ENCODE measurements around the gene MYO1H.

The MYO1H gene

DNA sequence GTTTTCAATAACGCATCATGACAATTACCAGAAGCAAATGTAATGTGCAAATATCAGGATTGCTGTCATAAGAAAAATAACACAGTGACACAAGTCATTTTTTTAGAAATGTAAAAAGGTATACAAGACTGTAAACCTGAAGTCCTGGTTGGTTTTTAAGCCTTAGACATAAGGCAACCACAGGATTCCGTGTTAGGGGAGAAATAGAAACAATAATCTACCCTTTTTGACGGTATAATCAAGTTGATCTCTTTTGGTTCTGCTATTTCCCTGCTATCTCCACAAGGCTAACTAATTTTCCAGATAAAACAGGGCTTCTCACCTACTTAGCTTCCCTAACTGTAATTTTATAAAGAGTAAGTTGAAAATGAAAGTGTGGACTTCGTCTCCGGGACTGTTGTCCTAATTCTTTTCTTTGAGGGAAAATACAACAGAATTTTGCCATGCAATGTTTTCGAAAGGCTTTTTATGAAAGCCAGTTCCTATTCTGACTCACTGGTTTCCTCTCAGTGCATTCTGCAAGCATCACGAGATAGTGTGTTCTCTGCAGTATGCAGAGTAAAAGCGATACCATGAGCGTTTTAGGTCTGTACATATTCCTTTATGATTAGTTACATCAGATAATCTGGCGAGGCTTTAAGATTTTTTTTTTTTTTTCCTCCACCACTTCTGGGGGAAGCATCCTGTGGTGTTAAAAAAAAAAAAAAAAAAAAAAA is 10.6 kb downstream of the MYO1H start:
- no peak for TF ChIP-seq GABPA (IDR thresholded peaks at IDR 0.05; ENCODE audit: low read depth)
- TF ChIP-seq, protein P1, sequence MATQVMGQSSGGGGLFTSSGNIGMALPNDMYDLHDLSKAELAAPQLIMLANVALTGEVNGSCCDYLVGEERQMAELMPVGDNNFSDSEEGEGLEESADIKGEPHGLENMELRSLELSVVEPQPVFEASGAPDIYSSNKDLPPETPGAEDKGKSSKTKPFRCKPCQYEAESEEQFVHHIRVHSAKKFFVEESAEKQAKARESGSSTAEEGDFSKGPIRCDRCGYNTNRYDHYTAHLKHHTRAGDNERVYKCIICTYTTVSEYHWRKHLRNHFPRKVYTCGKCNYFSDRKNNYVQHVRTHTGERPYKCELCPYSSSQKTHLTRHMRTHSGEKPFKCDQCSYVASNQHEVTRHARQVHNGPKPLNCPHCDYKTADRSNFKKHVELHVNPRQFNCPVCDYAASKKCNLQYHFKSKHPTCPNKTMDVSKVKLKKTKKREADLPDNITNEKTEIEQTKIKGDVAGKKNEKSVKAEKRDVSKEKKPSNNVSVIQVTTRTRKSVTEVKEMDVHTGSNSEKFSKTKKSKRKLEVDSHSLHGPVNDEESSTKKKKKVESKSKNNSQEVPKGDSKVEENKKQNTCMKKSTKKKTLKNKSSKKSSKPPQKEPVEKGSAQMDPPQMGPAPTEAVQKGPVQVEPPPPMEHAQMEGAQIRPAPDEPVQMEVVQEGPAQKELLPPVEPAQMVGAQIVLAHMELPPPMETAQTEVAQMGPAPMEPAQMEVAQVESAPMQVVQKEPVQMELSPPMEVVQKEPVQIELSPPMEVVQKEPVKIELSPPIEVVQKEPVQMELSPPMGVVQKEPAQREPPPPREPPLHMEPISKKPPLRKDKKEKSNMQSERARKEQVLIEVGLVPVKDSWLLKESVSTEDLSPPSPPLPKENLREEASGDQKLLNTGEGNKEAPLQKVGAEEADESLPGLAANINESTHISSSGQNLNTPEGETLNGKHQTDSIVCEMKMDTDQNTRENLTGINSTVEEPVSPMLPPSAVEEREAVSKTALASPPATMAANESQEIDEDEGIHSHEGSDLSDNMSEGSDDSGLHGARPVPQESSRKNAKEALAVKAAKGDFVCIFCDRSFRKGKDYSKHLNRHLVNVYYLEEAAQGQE (IDR thresholded peaks at IDR 0.05; ENCODE audit: insufficient replicate concordance, low read depth), result no peak
- no peak for TF ChIP-seq POLR2AphosphoS5 (IDR thresholded peaks at IDR 0.05; ENCODE audit: low read depth)
- TF ChIP-seq, protein P2, sequence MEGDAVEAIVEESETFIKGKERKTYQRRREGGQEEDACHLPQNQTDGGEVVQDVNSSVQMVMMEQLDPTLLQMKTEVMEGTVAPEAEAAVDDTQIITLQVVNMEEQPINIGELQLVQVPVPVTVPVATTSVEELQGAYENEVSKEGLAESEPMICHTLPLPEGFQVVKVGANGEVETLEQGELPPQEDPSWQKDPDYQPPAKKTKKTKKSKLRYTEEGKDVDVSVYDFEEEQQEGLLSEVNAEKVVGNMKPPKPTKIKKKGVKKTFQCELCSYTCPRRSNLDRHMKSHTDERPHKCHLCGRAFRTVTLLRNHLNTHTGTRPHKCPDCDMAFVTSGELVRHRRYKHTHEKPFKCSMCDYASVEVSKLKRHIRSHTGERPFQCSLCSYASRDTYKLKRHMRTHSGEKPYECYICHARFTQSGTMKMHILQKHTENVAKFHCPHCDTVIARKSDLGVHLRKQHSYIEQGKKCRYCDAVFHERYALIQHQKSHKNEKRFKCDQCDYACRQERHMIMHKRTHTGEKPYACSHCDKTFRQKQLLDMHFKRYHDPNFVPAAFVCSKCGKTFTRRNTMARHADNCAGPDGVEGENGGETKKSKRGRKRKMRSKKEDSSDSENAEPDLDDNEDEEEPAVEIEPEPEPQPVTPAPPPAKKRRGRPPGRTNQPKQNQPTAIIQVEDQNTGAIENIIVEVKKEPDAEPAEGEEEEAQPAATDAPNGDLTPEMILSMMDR (IDR thresholded peaks at IDR 0.05; ENCODE audit: insufficient read depth, low read length), result no peak
- TF ChIP-seq SPI1 (IDR thresholded peaks at IDR 0.05; ENCODE audit: borderline replicate concordance, low read depth), result no peak
- no peak overlapping the region for H3K4me3 ChIP-seq (replicated peaks; ENCODE audit: insufficient read depth, low read length)
- no peak overlapping the region for H3K27ac ChIP-seq (replicated peaks)
- peaks cover 9% of the 10 kb centered on the region for H3K27me3 ChIP-seq (ENCODE audit: insufficient read depth, poor library complexity, severe bottlenecking)
- no peak for DNase-seq (ENCODE audit: low read depth in 1 of 2, low spot score in 1 of 2)

DNA sequence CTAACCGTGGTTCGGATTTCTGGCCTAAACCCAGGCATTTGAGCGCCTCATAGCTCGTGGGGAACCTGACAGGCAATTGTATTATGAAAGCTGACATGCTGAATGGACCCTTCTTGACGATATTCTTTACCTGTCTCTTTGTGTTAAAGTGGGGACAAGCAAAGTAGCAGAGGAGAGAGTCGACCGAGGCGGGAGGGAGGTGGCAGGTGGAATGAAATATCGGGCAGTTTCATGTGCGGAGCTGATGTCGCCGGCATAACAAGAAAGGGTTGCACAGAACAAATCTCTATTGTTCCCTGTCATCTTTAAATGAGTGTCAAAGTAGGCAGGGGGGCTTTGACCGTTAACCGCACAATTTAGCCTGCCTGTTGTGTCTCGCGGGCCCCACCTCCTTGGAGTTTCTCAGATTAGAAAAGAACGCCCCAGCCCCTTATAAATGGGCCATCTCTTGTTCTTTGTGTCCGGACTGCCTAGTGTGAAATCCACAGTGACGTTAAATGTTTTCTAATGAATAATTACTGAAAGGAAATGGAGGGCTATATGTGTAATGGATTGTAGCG is 11.5 kb downstream of the MYO1H start:
- no peak for DNase-seq (ENCODE audit: low read depth in 1 of 2, low spot score in 1 of 2)
- TF ChIP-seq POLR2AphosphoS5 (IDR thresholded peaks at IDR 0.05; ENCODE audit: low read depth) (no peak), SPI1 (IDR thresholded peaks at IDR 0.05; ENCODE audit: borderline replicate concordance, low read depth) (no peak), GABPA (IDR thresholded peaks at IDR 0.05; ENCODE audit: low read depth) (no peak)
- TF ChIP-seq, protein P2 (IDR thresholded peaks at IDR 0.05; ENCODE audit: insufficient read depth, low read length), result no peak
- TF ChIP-seq, protein P1 (IDR thresholded peaks at IDR 0.05; ENCODE audit: insufficient replicate concordance, low read depth), result no peak
- no peak overlapping the region for H3K27ac ChIP-seq (replicated peaks)
- no peak overlapping the region for H3K4me3 ChIP-seq (replicated peaks; ENCODE audit: insufficient read depth, low read length)
- H3K27me3 ChIP-seq (ENCODE audit: insufficient read depth, poor library complexity, severe bottlenecking), result peaks cover 9% of the 10 kb centered on the region

DNA sequence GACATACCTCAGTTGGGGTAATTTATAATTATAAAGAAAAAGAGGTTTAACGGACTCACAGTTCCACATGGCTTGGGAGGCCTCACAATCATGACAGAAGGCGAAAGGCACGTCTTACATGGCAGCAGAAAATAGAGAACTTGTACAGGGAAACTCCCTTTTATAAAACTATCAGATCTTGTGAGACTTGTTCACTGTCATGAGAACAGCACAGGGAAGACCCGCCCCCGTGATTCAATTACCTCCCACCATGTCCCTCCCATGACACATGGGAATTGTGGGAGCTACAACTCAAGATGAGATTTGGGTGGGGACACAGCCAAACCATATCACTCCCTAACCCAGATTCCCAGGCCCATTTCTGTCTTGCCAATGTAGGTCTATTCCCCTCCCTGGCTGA is 22.1 kb downstream of the MYO1H start:
- H3K27ac ChIP-seq (replicated peaks), result no peak overlapping the region
- H3K27me3 ChIP-seq (ENCODE audit: insufficient read depth, poor library complexity, severe bottlenecking), result peaks cover 6% of the 10 kb centered on the region
- no peak overlapping the region for H3K4me3 ChIP-seq (replicated peaks; ENCODE audit: insufficient read depth, low read length)
- no peak for DNase-seq (ENCODE audit: low read depth in 1 of 2, low spot score in 1 of 2)
- TF ChIP-seq POLR2AphosphoS5 (IDR thresholded peaks at IDR 0.05; ENCODE audit: low read depth), result no peak
- TF ChIP-seq GABPA (IDR thresholded peaks at IDR 0.05; ENCODE audit: low read depth), result no peak
- TF ChIP-seq, protein P2 (IDR thresholded peaks at IDR 0.05; ENCODE audit: insufficient read depth, low read length), result no peak
- no peak for TF ChIP-seq SPI1 (IDR thresholded peaks at IDR 0.05; ENCODE audit: borderline replicate concordance, low read depth)
- TF ChIP-seq, protein P1 (IDR thresholded peaks at IDR 0.05; ENCODE audit: insufficient replicate concordance, low read depth), result no peak
